NT2/D1 (cell line): ENCODE results near the gene SPOCK1.

Source experiments
- DNase-seq: peaks from one replicate; pipeline ENCODE4 v3.0.0-alpha.2; 2011; ENCODE audit warnings: low read depth, low spot score
- H3K27me3 ChIP-seq: 2 replicates; pipeline ENCODE4 v1.6.0; 2011; ENCODE audit warnings: mild to moderate bottlenecking; ENCODE audit not compliant: insufficient read length, insufficient read depth
- H3K36me3 ChIP-seq: 2 replicates; pipeline ENCODE4 v1.6.1; 2011; ENCODE audit warnings: mild to moderate bottlenecking, low read length, mixed read lengths; ENCODE audit not compliant: insufficient read depth, insufficient read length
- H3K4me1 ChIP-seq: 2 replicates; pipeline ENCODE4 v1.5.1; 2011; ENCODE audit not compliant: insufficient read depth, insufficient read length
- H3K4me3 ChIP-seq: 2 replicates; pipeline ENCODE4 v1.5.1; 2011; ENCODE audit warnings: low read depth; ENCODE audit not compliant: insufficient read length
- H3K9ac ChIP-seq: 2 replicates; pipeline ENCODE4 v1.6.0; 2011; ENCODE audit warnings: low read depth; ENCODE audit not compliant: insufficient read length
- H3K9me3 ChIP-seq: 2 replicates; pipeline ENCODE4 v1.5.1; 2011; ENCODE audit warnings: mild to moderate bottlenecking, low read length; ENCODE audit not compliant: insufficient read depth
- SUZ12 ChIP-seq: IDR thresholded peaks from 2 replicates; pipeline ENCODE4 v1.6.1; 2011; ENCODE audit not compliant: insufficient read length, insufficient read depth; ENCODE audit errors: extremely low read depth
- YY1 ChIP-seq: IDR thresholded peaks from 2 replicates; pipeline ENCODE4 v1.6.1; 2011; ENCODE audit not compliant: insufficient read length, insufficient read depth
- ZNF274 ChIP-seq: IDR thresholded peaks from 2 replicates; pipeline ENCODE4 v1.6.1; 2011; ENCODE audit warnings: mild to moderate bottlenecking, low read depth, low read length

Gene SPOCK1

GRCh38 chr5:137217599-137218200, 281.4 kb downstream of the SPOCK1 start:
- TF ChIP-seq YY1 (no peak), SUZ12 (no peak), ZNF274 (no peak)
- no peak overlapping the region for H3K9ac ChIP-seq
- H3K9me3 ChIP-seq, result no peaks in the 10 kb centered on the region
- no peak for DNase-seq
- H3K4me3 ChIP-seq, result no peak overlapping the region
- H3K4me1 ChIP-seq, result no peaks in the 10 kb centered on the region
- no peaks in the 10 kb centered on the region for H3K27me3 ChIP-seq
- no peaks in the 10 kb centered on the region for H3K36me3 ChIP-seq

GRCh38 chr5:137216976-137217598, 282.0 kb downstream of the SPOCK1 start:
- H3K9ac ChIP-seq, result no peak overlapping the region

DNA sequence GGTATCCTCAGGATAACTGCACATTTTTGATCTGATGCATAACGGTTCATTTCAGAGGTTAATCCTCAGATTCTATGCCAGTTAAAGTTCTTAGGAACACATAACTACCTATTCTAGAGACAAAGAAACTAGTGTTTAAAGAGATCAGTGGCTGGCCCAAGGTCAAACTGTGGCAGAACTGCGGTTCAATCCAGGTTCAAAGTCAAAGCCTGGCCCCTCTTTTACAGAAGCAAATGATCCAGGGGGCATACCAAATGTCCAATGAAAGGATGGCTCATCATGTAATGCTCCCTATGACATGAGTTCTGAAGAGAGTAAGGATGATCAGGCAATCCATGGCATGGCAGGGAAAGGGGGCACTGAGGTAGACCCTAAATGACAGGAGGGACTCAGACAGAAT, 283.3 kb downstream of the SPOCK1 start:
- H3K4me1 ChIP-seq, result no peaks in the 10 kb centered on the region

More at GRCh38 chr5:137216976-137217598, 282.0 kb downstream of the SPOCK1 start:
- H3K9me3 ChIP-seq, result no peaks in the 10 kb centered on the region
- no peak overlapping the region for H3K4me3 ChIP-seq
- H3K27me3 ChIP-seq, result no peaks in the 10 kb centered on the region
- no peak for DNase-seq
- H3K36me3 ChIP-seq, result no peaks in the 10 kb centered on the region
- TF ChIP-seq ZNF274, result no peak
- TF ChIP-seq SUZ12, result no peak
- H3K4me1 ChIP-seq, result no peaks in the 10 kb centered on the region

DNA sequence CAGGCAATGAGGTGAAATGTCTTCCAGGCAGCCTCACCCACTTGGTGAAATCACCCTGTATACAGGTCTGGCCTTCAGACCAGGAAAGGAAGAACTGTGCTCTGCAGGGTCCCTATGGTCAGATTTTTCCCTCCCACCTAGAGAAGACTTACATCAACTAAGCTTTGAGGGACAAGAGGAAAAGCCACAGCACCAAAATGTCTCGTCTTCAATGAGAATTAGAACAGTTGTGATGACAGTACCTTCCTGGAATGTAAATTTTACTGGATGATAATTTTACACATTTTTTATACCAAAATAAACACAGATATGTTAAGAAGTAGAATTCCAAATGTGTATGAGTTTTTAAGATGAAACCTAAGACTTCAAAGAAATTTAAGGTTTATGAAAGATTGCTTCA, 283.9 kb downstream of the SPOCK1 start:
- no peaks in the 10 kb centered on the region for H3K27me3 ChIP-seq
- no peak overlapping the region for H3K4me3 ChIP-seq
- no peak overlapping the region for H3K9ac ChIP-seq
- DNase-seq, result no peak
- H3K9me3 ChIP-seq, result no peaks in the 10 kb centered on the region
- H3K36me3 ChIP-seq, result no peaks in the 10 kb centered on the region
- TF ChIP-seq YY1 (no peak), ZNF274 (no peak), SUZ12 (no peak)
- H3K4me1 ChIP-seq, result no peaks in the 10 kb centered on the region

More for the DNA sequence above, 283.3 kb downstream of the SPOCK1 start:
- H3K4me3 ChIP-seq, result no peak overlapping the region
- no peaks in the 10 kb centered on the region for H3K27me3 ChIP-seq
- H3K9ac ChIP-seq, result no peak overlapping the region
- H3K9me3 ChIP-seq, result no peaks in the 10 kb centered on the region
- H3K36me3 ChIP-seq, result no peaks in the 10 kb centered on the region
- no peak for TF ChIP-seq ZNF274
- TF ChIP-seq YY1, result no peak
- no peak for DNase-seq

DNA sequence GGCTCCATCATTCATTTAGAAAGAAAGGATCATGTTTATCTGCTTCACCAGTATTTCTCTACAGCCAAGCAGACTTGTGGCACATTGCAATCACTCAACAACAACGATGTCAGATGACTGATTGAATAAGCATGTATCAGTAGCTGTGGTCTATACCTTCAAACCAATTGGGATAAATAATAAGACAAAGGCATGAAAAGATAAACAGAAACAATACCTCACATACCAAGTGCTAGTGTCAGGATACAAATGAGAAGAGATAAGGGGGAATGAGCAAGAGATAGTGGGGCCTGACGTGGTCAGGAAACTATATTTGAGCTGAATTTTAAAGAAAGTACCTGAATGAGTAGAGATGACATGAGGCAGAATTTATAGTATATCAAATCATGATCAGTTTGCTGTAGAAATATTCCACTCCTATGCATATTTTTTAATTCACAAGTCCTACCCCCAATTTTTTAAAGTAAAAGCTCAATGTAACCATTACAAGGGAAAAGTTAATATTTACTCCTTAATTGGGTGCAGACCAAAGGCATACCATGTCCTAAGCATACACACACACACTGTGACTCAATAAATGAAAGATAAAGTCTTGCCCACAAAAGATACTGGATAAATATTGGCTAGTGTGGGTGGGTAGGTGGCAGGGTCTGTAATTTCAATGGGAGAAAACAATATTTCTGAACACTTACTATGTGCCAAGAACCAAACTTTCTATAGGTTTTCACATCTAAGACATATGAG, 284.5 kb downstream of the SPOCK1 start:
- no peaks in the 10 kb centered on the region for H3K36me3 ChIP-seq
- no peaks in the 10 kb centered on the region for H3K4me1 ChIP-seq
- H3K9ac ChIP-seq, result no peak overlapping the region
- TF ChIP-seq YY1, result no peak
- TF ChIP-seq SUZ12, result no peak
- TF ChIP-seq ZNF274, result no peak
- no peaks in the 10 kb centered on the region for H3K9me3 ChIP-seq
- no peaks in the 10 kb centered on the region for H3K27me3 ChIP-seq
- DNase-seq, result no peak
- no peak overlapping the region for H3K4me3 ChIP-seq

- no peaks in the 10 kb centered on the region for H3K9me3 ChIP-seq
- H3K27me3 ChIP-seq, result no peaks in the 10 kb centered on the region
- H3K36me3 ChIP-seq, result no peaks in the 10 kb centered on the region
- TF ChIP-seq YY1 (no peak), ZNF274 (no peak), SUZ12 (no peak)
- no peaks in the 10 kb centered on the region for H3K4me1 ChIP-seq
- DNase-seq, result no peak
- H3K9ac ChIP-seq, result no peak overlapping the region
- H3K4me3 ChIP-seq, result no peak overlapping the region
Measured at GRCh38 chr5:137212471-137212870, 286.7 kb downstream of the SPOCK1 start.

GRCh38 chr5:137209232-137209809, 289.8 kb downstream of the SPOCK1 start:
- Histone ChIP-seq H3K4me3 (no peak overlapping the region), H3K4me1 (no peaks in the 10 kb centered on the region), H3K9me3 (no peaks in the 10 kb centered on the region), H3K36me3 (no peaks in the 10 kb centered on the region), H3K27me3 (no peaks in the 10 kb centered on the region), H3K9ac (no peak overlapping the region)
- no peak for DNase-seq
- TF ChIP-seq SUZ12 (no peak), ZNF274 (no peak), YY1 (no peak)
